Measurements from ENCODE around the gene SIRPG.
"Not testable (repeated sequence)": the region's sequence is repeated elsewhere in the genome, so short reads cannot be mapped to it uniquely, and the experiment has no call there.

Gene SIRPG

DNA sequence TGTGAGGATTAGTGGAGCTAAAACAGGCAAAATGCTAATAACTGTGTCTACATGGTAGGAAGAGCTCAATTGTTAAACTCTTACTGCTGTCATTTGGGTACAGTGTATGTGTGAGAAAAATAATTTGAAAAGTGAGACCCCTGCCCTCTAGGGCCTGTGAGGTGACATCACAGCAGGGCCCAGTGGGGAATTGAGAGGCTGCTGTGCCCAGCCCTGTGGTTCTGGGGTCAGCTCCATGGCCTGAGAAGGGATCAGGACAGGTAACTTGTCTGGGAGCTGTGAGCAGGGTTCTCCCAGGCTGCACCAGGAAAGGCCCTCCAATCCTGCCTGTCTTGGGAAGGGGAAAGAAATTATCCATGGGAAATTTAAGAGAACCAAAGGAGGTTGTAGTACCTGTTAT lies 39.1 kb downstream of the SIRPG start:
- TF ChIP-seq, protein P1, sequence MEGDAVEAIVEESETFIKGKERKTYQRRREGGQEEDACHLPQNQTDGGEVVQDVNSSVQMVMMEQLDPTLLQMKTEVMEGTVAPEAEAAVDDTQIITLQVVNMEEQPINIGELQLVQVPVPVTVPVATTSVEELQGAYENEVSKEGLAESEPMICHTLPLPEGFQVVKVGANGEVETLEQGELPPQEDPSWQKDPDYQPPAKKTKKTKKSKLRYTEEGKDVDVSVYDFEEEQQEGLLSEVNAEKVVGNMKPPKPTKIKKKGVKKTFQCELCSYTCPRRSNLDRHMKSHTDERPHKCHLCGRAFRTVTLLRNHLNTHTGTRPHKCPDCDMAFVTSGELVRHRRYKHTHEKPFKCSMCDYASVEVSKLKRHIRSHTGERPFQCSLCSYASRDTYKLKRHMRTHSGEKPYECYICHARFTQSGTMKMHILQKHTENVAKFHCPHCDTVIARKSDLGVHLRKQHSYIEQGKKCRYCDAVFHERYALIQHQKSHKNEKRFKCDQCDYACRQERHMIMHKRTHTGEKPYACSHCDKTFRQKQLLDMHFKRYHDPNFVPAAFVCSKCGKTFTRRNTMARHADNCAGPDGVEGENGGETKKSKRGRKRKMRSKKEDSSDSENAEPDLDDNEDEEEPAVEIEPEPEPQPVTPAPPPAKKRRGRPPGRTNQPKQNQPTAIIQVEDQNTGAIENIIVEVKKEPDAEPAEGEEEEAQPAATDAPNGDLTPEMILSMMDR (IDR thresholded peaks at IDR 0.05; ENCODE audit: low read depth, low read length): no peak
- DNase-seq (ENCODE audit: low read depth in 2 of 2): no peak
- no peak overlapping the region for H3K4me3 ChIP-seq (replicated peaks in 1 of 2; ENCODE audit: low read depth in 2 of 2, low read length in 2 of 2)

DNA sequence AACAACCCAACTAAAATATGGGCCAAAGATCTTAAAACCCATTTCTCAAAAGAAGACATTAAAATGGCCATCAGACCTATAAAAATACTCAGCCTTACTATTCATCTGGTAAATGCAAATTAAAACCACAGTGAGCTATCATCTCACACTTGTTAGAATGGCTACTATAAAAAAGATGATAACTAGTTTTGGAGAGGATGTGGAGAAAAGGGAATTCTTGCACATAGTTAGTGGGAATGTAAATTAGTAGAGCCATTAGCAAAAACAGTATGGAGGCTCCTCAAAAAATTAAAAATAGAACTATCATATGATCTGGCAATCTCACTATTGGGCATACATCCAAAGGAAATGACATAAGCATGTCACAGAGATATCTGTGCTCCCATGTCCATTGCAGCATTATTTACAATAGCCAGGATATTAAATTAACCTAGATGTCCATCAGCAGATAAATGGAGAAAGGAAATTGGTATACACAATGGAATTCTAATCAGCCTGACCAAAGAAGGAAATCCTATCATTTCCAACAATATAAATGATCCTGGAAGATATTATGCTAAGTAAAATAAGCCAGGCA lies 40.6 kb downstream of the SIRPG start:
- no peak overlapping the region for H3K4me3 ChIP-seq (replicated peaks in 1 of 2; ENCODE audit: low read depth in 2 of 2, low read length in 2 of 2)
- DNase-seq (ENCODE audit: low read depth in 2 of 2): peak in 1 of 2 donors; percentile 2
- TF ChIP-seq, protein P1 (IDR thresholded peaks at IDR 0.05; ENCODE audit: low read depth, low read length): no peak

DNA sequence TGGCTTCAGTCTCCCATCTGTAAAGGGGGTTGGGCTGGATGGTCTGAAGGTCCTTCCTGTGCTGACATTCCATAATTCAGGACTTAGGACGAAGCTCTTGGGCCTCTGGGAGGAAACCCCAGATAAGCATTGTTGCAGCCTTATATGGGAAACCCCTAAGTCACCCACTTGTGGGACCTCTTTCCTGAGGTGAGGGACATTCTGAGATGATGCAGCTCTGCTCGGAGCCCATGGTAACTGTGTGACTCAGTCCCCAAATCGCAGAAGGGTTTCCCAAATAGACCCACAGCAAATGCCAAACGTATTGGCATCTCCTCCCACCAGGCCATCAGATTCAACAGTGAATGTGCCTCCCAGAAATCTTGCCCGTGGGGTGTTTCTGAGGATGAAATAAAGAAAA lies 47.2 kb downstream of the SIRPG start:
- not testable (repeated sequence) for DNase-seq (ENCODE audit: low read depth in 2 of 2); H3K4me3 ChIP-seq (replicated peaks in 1 of 2; ENCODE audit: low read depth in 2 of 2, low read length in 2 of 2)

DNA sequence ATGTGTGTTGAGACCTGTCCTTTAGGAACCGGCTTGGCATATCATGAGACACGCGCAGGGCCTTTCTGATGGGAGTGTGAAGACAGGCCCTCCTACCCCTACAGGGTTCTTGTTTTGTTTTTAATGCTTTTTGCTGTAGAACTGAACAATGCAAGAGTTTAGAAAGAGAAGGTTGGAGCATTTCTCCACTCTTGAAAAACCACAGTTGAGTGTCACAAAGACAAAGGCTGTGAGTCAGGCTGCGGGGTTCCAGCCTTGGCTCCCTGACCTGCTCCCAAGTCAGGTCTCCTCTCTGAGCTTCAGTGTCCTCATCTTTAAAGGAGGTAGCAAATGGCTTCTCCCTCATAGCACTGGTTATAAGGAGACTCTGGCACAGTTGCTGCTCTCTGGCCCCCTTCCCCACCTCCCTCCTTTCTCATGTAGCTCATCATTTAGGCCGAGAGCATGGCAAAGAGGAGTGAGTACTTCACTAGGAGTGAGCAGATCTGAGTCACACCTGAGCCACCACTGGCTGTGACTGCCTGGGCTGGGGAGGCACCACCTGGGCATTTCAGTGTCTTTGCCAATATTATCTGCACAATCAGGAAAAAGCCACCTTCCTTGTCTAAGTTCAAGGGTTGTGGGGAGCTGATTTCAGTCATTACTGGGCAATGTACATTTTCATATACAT lies 48.8 kb downstream of the SIRPG start:
- DNase-seq (ENCODE audit: low read depth in 2 of 2); H3K4me3 ChIP-seq (replicated peaks in 1 of 2; ENCODE audit: low read depth in 2 of 2, low read length in 2 of 2): not testable (repeated sequence)

DNA sequence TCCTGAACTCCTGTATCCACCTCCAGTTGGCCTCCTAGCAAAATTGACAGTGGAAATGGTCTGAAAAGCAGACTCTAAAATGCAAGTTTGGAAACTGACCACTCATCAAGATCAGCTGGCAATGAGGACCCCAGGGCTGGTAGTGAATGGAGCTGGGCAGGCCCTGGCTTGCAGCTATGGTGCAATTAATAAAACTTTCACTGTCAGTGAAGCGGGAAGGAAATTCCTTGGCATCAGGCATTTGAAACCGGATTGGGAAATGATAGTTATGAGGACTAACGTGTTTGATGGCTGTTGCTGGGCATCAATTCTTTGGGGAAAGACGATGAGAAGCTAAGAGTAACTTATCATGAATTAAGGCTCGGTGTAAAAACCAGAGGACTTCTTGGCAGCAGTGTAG lies 56.8 kb downstream of the SIRPG start:
- TF ChIP-seq, protein P1 (IDR thresholded peaks at IDR 0.05; ENCODE audit: low read depth, low read length): no peak
- no peak overlapping the region for H3K4me3 ChIP-seq (replicated peaks in 1 of 2; ENCODE audit: low read depth in 2 of 2, low read length in 2 of 2)
- no peak for DNase-seq (ENCODE audit: low read depth in 2 of 2)

DNA sequence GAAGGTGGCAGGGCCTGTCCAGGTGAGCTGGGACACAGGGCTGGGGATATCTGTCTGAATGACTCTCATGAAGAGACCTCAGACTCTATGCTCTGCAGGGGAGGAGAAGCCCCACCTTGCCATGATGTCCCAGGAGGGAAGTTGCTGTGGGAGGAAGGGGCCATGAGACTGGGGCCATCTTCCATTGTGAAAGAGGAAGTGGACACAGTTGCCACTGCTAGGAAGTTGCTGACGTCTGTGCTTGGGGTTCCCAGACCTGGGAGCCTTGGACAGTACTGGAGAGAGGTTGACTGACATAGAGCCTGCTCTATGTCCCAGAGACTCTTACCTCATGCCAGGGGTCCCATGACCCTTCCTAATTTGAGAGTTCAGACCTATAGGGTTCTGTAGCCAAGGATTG lies 62.2 kb downstream of the SIRPG start:
- no peak overlapping the region for H3K4me3 ChIP-seq (replicated peaks in 1 of 2; ENCODE audit: low read depth in 2 of 2, low read length in 2 of 2)
- DNase-seq (ENCODE audit: low read depth in 2 of 2): no peak
- TF ChIP-seq, protein P1 (IDR thresholded peaks at IDR 0.05; ENCODE audit: low read depth, low read length): no peak

DNA sequence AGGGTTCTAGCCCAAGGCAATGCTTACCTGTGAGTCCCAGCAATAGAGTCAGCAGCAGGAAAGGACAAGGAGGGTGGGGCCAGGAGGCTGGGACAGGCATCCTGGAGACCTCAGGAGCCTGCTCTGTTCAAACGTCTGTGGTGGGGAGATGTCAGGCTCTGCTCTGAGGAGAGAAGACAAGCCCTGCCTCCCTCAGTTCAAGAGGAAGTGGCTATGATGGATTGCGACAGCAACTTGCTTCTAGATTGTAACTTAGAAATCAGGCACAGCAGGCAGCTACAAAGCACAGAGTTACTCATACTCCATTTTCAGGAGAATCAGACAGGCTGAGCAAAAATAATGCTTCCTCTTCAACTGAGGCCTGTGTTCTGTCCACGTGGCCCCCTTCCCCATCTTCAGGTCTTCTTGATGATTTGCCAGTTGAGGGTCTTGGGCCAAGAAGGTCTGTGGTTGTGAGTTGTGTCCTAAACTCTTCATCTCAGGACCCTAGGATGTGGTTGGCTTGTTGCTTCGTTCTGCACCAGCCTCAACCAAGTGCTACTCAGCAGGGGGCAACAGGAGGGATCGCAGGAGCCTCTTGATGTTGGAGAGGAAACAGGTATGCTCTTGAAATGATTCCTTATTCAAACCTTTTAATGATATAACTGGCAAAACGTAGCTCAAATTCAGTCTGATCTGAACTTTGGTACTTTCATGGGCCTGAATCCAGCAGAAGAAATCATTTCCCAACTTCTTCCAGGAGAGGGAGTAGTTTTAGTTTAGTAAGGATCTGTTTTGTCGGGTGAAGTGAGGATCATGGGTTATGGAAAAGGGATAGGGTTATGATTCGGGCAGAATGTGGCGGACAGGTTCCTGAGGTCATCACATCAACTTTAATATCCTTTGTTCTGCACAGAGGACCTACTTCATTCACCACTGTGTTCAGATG lies 68.8 kb downstream of the SIRPG start:
- DNase-seq (ENCODE audit: low read depth in 2 of 2): peak in 1 of 2 donors; percentile 21
- TF ChIP-seq, protein P1 (IDR thresholded peaks at IDR 0.05; ENCODE audit: low read depth, low read length): no peak
- no peak overlapping the region for H3K4me3 ChIP-seq (replicated peaks in 1 of 2; ENCODE audit: low read depth in 2 of 2, low read length in 2 of 2)
